ENCODE data around the gene PHOX2B. TPM values are rescaled to one million over a fixed set of nuclear protein-coding genes. Genes with fewer than 3 reads are reported as not detected.
"Not testable (repeated sequence)": the region's sequence is repeated elsewhere in the genome, so short reads cannot be mapped to it uniquely, and the experiment has no call there.

Gene PHOX2B
- total RNA-seq, 1 donor from 2014 or later, result not detected

DNA sequence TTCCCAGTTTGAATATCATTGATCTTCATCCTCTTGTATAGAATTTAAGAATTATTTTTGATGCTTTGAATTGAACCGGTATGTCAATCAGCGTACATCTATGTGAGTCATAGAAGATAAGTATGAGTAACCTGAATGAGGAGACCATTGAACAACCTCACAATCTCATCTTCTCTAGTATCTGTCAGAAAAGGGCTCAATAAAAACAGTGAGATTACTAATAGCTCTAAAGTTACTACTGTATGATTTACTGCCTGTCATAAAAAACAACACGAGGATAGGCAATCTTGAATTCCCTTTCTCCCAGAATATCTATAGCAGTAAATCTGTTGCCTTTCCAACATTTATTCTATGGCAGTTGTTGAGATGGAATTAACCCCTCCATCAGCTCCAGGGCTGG lies 36.1 kb downstream of the PHOX2B start:
- H3K27me3 Mint-ChIP-seq (ENCODE audit: unreplicated experiment), result peaks cover 2% of the 10 kb centered on the region
- H3K4me3 Mint-ChIP-seq (ENCODE audit: unreplicated experiment), result no peak overlapping the region
- no peaks in the 10 kb centered on the region for H3K36me3 Mint-ChIP-seq (ENCODE audit: unreplicated experiment)
- no peak for DNase-seq (ENCODE audit: extremely low spot score, unreplicated experiment)
- peaks cover 2% of the 10 kb centered on the region for H3K4me1 Mint-ChIP-seq (ENCODE audit: unreplicated experiment)
- no peak overlapping the region for H3K27ac Mint-ChIP-seq (ENCODE audit: unreplicated experiment)
- no peaks in the 10 kb centered on the region for H3K9me3 Mint-ChIP-seq (ENCODE audit: unreplicated experiment)
- TF ChIP-seq CTCF (IDR thresholded peaks at IDR 0.05), result no peak

DNA sequence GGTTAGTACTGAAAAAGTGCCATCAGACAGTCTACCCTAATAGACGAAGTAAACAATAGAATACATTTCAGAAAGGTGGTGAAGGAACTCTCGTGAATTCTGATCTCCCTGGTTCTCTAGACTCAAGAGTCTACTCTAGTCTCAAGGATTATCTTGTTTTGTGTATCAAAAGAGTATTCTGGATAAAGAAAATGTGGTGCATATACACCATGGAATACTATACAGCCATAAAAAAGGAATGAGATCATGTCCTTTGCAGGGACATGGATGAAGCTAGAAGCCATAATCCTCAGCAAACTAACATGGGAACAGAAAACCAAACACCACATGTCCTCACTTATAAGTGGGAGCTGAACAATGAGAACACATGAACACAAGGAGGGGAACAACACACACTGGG lies 36.9 kb downstream of the PHOX2B start:
- not testable (repeated sequence) for H3K27ac Mint-ChIP-seq (ENCODE audit: unreplicated experiment); H3K4me3 Mint-ChIP-seq (ENCODE audit: unreplicated experiment); H3K4me1 Mint-ChIP-seq (ENCODE audit: unreplicated experiment); H3K9me3 Mint-ChIP-seq (ENCODE audit: unreplicated experiment); H3K36me3 Mint-ChIP-seq (ENCODE audit: unreplicated experiment); H3K27me3 Mint-ChIP-seq (ENCODE audit: unreplicated experiment); DNase-seq (ENCODE audit: extremely low spot score, unreplicated experiment)

GRCh38 chr4:41709844-41710481 lies 38.6 kb downstream of the PHOX2B start:
- Mint-ChIP-seq H3K9me3 (ENCODE audit: unreplicated experiment) (no peaks in the 10 kb centered on the region), H3K4me3 (ENCODE audit: unreplicated experiment) (no peak overlapping the region), H3K4me1 (ENCODE audit: unreplicated experiment) (peaks cover 2% of the 10 kb centered on the region), H3K27ac (ENCODE audit: unreplicated experiment) (no peak overlapping the region), H3K27me3 (ENCODE audit: unreplicated experiment) (peaks cover 15% of the 10 kb centered on the region), H3K36me3 (ENCODE audit: unreplicated experiment) (no peaks in the 10 kb centered on the region)
- no peak for TF ChIP-seq CTCF (IDR thresholded peaks at IDR 0.05)
- no peak for DNase-seq (ENCODE audit: extremely low spot score, unreplicated experiment)

DNA sequence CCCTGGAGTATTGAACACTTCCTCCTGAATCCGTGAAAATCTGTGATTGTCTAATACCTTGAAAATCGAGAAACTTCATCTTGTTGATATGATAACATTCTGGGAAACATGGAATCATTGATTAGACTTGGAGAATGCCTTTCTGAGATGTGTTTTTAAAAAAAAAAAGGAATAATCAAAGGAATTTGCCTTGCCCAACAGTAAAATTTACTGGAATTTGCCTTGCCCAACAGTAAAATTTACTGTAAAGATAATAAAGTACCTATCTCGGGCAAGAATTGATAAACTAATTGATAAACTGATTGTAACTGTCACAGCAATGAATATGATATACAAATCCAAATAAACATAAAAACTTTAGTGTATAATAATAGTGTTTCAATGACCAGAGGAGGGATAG lies 44.7 kb downstream of the PHOX2B start:
- TF ChIP-seq CTCF (IDR thresholded peaks at IDR 0.05), result no peak

DNA sequence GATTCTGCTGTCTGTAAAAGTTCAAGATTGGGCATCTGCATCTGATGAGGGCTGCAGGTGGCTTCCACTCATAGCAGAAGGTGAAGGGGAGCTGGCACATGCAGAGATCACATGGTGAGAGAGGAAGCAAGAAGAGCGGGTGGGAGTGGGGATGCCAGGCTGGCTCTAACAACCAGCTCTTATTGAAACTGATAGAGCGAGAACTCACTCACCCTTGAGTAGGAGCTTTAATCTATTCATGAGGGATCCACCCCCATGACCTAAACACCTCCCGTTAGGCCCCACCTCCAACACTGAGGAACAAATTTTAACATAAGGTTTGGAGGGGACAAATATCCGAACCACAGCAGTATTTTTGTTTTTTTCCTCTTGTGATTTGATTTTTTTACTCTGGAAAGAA lies 45.8 kb downstream of the PHOX2B start:
- Mint-ChIP-seq H3K4me1 (ENCODE audit: unreplicated experiment) (no peaks in the 10 kb centered on the region), H3K36me3 (ENCODE audit: unreplicated experiment) (no peaks in the 10 kb centered on the region), H3K9me3 (ENCODE audit: unreplicated experiment) (no peaks in the 10 kb centered on the region), H3K27ac (ENCODE audit: unreplicated experiment) (no peak overlapping the region), H3K4me3 (ENCODE audit: unreplicated experiment) (no peak overlapping the region), H3K27me3 (ENCODE audit: unreplicated experiment) (peaks cover 47% of the 10 kb centered on the region)
- TF ChIP-seq CTCF (IDR thresholded peaks at IDR 0.05), result no peak
- no peak for DNase-seq (ENCODE audit: extremely low spot score, unreplicated experiment)

More for the DNA sequence above, 44.7 kb downstream of the PHOX2B start:
- no peak overlapping the region for H3K27ac Mint-ChIP-seq (ENCODE audit: unreplicated experiment)
- H3K9me3 Mint-ChIP-seq (ENCODE audit: unreplicated experiment), result no peaks in the 10 kb centered on the region
- no peak overlapping the region for H3K4me3 Mint-ChIP-seq (ENCODE audit: unreplicated experiment)
- no peak for DNase-seq (ENCODE audit: extremely low spot score, unreplicated experiment)
- peaks cover 40% of the 10 kb centered on the region for H3K27me3 Mint-ChIP-seq (ENCODE audit: unreplicated experiment)
- H3K4me1 Mint-ChIP-seq (ENCODE audit: unreplicated experiment), result no peaks in the 10 kb centered on the region
- H3K36me3 Mint-ChIP-seq (ENCODE audit: unreplicated experiment), result no peaks in the 10 kb centered on the region

DNA sequence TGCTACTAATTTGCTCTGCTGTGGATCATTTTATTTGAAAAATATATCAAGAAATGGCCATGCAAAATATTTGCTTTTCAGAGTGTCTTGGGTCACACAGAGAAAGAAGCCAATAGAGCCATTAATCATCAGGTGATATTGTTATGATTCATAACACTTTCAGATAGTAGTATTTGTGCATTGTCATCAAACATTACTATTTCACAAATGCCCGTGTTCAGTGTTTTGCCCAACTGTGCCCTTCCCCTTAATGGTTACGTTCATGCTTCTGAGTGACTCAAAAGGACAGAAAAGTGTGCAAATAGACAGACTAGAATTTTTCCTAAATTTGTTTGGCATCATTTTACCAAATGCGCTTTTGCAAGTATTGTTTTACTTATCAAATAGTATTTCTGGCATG lies 46.5 kb downstream of the PHOX2B start:
- Mint-ChIP-seq H3K4me1 (ENCODE audit: unreplicated experiment) (no peaks in the 10 kb centered on the region), H3K36me3 (ENCODE audit: unreplicated experiment) (no peaks in the 10 kb centered on the region), H3K27me3 (ENCODE audit: unreplicated experiment) (peaks cover 55% of the 10 kb centered on the region)

More for the DNA sequence above, 46.5 kb downstream of the PHOX2B start:
- TF ChIP-seq CTCF (IDR thresholded peaks at IDR 0.05), result no peak
- Mint-ChIP-seq H3K4me3 (ENCODE audit: unreplicated experiment) (no peak overlapping the region), H3K27ac (ENCODE audit: unreplicated experiment) (no peak overlapping the region), H3K9me3 (ENCODE audit: unreplicated experiment) (no peaks in the 10 kb centered on the region)
- no peak for DNase-seq (ENCODE audit: extremely low spot score, unreplicated experiment)
